Islet of Langerhans (tissue), 1 donor: ENCODE results near the gene TMEM30B.

ENCODE experiments used
- FAIRE-seq: peaks from one replicate; lab custom pipeline; 2011; peaks lifted over from hg19 to GRCh38; lab: Jason Lieb, UNC

TMEM30B gene

DNA sequence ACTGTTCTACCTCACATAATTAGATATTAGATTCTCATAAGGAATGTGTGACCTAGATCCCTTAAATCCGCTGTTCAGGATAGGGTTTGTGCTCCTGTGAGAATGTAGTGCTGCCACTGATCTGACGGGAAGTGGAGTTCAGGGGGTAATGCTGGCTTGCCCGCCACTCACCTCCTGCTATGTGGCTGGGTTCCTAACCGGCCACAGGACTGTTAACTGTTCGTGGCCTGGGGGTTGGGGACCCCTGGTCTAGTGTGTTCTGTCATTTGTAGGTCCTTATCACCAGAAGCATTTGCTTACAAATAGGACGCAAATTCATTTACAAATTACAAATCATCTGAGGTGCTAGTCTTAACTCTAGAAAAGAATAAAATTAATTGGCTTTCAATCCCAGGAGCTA is 16.4 kb upstream of the TMEM30B start:
- no peak for FAIRE-seq

DNA sequence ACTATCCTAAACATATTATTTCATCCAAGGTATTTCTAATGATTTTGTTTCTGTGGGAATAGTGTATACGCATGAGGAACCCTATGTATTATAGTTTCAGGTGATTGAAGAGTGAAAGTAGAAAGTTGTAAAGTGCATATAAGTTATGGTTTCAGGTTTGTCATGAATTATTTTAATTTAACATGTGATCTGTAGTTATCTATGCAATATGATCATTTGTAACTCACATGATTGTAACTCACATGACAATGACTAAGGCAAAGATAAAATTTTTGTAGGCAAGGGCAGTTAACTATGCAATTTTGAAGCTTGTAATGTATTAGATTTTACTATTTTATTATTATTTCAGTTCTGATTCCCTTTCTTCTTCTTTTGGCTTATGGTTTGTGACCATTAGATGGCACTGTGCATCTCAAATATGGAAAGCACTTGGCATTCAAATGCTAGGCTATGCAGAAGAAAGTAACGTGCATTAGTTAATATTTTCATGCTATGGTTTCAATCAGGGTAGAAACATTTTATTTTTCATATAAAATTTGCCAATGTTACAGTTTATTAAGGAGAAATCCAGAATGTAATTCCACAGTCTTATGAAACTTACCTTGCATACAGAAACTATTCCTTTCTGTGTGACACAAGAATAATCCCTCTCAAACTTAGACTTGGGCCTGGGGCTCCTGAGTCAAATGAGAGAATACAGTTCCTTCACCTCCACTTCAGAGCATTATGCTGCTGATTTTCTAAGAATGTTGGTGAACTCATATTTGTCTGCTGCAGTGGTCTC is 15.8 kb upstream of the TMEM30B start:
- peak; percentile 98 for FAIRE-seq

DNA sequence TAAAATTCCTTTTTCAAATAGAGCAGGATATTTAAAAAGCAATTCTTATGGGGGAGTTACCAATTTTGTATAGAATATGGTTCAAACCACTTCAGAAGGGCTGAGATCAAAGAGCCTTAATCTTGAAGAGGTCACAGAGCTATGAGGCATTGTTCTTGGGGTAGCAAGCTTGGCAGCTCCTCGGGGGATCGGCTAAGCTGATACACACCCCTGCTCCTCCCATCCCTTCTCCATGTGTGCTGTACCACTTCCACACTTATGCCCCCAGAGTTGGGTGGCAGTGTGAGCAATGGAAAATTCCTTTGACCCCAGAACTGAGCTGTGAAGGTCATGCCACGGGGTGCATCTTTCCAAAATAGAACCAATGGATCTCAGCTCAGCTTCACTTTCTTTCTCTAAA is 15.0 kb upstream of the TMEM30B start:
- no peak for FAIRE-seq

DNA sequence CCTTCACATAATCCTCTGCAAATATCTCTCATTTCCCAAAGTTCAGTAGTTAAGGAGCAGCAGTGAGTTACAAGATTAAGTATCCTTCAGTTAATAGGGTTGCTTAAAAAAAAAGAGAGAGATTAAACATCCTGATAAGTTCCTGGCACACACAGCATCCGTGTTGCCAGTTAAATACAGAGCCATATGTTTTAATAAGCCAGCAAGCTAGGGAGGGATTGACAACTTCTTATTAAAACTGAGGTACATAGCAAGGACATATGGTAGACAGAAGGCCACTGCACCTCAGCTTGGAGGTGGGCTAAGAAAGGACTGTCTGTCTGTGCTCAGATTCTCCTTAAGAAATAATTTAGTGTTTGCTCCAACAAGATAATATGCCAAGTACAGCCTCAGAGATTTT is 9.6 kb upstream of the TMEM30B start:
- FAIRE-seq = no peak

DNA sequence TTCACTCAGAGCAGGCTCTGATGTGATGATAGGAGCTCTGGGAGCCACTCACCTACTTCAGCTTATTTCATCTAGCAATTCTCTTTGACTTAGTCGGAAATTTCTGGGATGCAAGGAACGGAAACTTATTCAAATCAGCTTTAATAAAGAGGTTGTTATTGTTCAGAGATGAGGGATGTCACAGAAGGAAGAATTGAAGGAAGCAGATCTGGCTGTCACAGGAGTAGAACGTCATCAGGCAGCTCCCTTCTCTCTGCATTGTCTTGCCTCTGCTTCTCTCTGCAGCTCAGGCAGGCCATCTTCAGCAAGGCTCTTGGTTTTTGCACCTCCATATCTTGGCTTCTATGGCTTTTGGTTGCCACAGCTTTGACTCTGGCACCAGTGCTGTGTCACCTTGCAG is 7.6 kb upstream of the TMEM30B start:
- FAIRE-seq = no peak

DNA sequence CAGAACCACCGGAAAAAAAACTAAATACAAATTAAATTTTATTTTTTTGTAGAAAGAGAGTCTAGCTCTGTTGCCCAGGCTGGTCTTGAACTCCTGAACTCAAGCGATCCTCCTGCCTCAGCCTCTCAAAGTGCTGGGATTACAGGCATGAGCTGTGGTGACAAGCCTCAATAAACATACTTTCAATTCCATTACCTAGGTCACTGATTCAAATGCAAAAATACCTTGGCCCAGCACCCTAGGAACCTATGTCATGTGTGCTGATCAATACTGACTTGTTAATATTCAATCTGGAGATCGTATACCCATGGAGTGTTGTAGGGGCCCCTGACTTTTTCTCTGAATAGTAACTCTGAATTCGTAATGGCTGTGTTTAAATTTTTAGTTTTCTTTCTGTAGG is 7.1 kb upstream of the TMEM30B start:
- no peak for FAIRE-seq

DNA sequence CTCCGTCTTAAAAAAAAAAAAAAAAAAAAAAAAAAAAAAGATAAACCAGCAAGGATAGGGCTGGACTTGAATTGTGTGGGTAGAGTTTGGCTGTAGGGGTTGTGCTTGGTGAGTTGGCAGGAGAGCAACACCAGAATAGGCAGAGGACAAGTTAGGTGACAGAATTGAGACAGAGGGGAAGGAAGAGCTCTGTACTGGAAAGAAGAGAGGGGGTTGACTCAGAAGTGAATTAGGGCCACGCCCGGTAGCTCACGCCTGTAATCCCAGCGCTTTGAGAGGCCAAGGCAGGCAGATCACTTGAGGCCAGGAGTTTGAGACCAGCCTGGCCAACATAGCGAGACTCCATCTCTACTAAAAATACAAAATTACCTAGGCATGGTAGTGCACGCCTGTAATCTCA is 6.1 kb upstream of the TMEM30B start:
- FAIRE-seq = no peak

DNA sequence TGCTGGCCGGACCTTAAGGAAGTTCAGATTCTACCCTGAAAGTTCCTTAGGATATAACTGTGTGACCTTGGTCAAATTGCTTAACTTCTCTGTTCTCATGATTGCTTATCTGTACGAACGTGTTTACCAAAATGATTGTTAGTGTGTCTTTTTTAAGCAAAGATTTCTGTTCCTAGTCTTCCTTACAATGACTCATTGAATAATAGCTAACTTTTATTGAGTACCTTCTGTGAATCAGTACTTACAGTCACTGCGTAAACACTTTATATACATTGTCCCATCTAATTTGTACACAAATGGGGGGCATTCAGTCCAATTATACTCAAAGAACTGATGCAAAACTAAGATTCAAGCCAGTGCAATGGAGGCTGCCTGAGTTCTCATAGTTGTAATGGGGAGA is 4.2 kb upstream of the TMEM30B start:
- no peak for FAIRE-seq

DNA sequence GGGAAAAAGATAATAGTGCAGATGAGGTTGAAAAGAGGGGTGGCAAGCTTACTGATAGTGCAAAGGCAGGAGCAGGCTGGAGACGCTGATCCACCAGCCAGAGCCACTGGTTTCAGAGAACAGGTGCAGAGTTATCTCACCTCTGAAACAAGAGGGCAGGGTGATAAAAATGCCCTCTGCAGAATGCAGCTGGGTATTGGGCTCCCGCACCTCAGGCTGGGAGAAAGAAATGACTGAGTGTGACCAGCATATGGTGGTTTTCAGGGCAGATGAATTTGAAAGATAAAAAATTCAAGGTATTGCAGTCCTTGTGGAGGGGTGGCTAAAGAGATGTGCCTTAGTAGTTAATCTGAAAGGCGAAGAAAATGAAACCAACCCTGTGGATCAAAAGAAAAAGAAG is 2.9 kb upstream of the TMEM30B start:
- no peak for FAIRE-seq

DNA sequence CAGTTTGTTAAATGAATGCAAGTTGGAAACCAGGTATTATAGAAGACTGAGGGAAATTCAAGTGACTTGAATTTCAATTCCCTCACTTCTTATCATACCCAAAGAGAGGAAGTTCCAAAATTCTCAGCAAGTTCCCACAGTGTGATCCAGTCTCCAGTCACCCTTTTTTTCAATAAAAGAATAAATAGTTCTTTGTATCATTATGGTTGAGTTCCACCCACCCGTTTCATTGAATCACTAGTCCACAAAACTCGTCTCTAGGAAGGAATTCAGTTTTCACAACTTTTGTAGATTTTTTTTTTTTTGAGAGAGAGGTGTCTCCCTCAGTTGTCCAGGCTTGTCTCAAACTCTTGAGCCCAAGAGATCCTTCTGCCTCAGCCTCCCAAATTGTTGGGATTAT is 1.6 kb upstream of the TMEM30B start:
- FAIRE-seq = no peak

DNA sequence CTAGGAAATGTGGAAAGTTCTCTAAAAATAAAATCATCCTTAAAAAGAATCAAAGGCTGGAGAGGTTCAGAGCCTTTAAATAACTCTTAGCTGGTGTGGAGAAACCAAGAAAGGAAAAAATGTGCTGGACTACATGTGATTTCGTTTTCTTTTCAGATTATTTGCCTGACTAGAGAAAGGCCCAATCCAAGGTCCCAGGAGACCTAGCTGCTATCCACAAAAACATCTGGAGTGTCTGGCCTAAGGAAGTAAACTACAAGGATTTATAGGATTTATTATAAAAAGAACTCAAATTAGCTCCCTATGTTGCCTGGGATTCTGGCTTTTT is 774 bp upstream of the TMEM30B start:
- peak; percentile 84 for FAIRE-seq

DNA sequence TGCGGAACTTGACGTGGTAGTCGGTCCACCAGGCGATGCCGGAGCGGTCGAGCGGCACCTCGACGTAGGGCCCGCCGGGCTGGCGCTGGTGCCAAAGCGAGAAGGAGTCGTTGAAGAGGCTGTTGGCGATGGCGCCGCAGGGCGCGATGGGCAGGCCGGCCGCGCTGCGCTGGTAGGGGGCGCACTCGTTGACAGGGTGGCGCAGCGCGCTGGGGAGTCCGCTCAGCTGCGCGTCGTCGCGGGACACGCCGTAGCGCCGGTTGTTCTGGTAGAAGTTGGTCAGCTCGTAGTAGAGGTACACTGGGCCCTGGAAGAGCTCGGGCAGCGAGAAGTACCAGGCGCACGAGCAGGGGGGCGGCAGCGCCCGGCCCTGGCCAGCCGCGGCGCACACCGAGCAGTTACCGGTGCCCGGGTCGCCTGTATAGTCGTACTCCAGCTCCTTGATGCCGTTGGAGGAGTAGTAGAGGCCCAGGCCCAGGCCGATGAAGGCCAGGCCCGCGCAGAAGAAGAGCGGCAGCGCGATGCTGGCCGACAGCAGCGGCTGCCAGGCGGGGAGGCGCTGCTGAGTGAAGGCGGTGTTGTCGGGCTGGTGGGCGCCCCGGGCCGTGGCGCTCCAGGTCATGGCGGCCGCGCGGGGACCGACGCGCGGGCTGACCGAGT is 482 bp downstream of the TMEM30B start:
- FAIRE-seq = no peak

DNA sequence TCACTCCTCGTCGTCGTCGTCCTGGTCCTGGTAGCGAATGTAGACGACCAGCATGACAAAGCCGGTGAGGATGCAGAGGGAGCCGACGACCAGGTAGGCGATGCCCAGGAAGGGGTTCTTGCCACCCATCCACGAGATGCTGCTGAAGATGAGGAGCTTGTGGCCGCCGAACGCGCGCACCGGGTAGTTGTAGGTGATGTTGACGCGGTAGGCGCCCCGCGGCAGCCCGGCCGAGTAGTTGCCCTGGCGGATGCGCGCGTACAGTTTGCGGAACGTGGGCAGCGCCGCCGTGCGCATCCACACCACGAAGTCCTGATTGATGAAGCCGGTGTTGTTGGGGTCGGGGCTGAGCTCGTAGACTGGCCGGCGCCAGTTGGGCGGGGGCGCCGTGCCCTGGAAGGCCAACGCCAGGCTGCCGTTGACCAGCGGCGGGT is 1.0 kb downstream of the TMEM30B start:
- FAIRE-seq = no peak

DNA sequence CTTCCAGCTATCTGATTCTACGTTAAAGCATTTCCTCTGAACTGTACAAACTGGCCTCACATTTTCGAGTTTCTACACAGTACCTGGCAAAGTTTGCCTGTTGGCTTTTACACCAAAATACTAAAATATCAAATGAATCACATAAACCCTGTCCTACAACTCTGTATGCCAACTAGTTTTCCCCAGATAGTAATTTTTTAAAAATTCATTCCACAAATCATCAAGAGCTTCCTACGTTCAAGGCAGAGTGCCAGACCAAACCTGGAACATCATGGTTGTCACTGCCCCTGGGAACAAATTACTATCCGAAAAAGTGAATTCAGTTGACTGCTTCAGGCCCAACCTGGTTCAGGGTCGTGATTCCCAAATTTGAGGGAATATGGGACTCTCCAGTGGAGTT is 2.1 kb downstream of the TMEM30B start:
- FAIRE-seq = no peak

DNA sequence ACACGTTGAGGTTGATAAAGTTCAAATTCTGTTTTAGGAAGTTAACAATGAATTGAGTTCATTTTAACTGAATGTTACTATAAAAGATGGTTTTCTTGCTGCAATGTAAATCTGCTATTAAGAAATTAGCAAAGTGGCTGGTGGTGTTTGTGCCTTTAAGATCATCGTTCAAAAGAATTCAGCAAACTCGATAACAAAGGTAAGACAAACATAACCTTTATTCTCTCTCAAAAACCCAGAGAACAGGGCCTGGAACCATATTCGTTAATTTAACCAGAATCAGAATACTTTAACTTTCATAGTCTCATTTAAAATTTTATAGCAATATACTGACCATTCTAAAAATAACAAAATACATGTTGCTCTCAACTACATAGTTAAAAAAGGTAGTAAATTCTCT is 3.4 kb downstream of the TMEM30B start:
- no peak for FAIRE-seq

DNA sequence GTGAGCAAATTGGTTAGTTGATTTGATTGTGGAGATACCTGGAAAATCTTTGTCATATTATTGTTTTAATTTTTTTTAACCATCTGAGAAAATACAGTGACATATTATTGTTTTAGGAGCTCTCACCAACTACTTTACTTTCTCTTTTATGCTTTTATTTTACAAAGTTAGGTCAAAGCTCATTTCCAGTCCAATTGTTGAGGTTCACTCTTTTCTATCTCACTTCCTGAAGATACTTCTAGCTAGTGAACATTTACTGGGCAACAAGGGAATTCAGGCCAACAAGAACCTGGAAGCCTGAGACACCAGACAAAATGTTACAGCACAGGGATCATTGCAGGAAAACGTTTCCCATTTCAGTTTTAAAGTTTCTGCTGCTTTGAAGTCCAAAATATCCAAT is 3.9 kb downstream of the TMEM30B start:
- peak; percentile 49 for FAIRE-seq

DNA sequence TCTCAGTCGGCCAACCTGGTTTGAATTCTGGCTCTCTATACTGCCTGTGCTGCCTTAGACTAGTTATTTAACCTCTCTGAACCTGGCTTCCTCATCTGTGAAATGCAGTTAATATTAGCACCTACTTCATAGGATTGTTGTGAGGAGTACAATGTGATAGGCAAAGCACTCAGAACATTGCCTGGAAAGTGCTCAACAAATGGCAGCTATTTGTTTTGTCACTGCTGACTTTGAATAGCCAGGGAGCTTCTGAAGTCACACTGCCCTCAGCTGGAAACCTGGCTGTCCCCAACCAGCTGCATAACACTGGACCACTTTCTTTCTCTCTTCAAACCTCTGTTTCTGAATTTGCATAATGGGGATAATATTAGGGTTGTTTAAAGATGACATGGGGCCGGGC is 9.6 kb downstream of the TMEM30B start:
- no peak for FAIRE-seq

DNA sequence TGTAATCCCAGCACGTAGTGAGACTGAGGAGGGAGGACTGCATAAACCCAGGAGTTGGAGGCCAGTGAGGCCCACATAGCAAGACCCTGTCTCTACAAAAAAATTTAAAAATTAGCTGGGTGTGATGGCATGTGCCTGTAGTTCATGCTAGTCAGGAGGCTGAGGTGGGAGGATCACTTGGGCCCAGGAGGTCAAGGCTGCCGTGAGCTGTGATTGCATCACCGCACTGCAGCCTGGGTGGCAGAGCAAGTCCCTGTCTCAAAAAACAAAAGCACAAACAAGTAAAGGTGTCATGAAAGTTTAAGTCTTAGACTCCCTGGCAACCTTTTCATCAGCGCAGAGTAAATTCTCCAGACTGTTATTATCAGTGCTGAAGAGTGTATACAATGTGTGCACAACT is 10.4 kb downstream of the TMEM30B start:
- no peak for FAIRE-seq

DNA sequence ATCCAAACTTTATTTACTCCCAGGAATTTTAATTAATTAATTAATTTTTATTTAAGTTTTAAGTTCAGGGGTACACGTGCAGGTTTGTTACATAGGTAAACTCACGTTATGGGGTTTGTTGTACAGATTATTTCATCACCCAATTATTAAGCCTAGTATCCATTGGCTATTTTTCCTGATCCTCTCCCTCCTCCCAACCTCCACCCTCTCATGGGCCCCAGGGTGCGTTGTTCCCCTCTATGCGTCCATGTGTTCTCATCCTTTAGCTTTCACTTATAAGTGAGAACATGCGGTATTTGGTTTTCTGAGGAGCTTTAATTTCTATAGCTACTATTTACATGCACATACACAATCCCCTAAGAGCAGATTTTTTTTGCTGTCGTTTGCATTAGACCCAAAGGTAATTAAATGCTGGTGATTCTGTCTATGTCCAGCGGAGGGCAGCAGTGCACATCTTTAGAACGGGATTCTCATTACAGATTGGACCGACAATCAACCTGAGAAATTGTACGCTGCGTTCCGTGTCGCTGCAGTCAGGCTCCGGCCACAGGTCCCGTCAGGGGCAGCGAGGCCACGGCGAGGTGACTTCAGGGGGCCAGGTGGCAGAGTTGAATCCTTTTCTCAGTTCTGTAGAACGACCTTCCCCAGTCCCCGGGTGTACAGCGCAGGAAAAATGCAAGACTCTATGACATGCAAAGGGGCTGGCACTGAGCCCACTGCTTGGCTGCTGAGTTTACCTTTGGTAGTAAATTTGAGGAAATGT is 11.6 kb downstream of the TMEM30B start:
- FAIRE-seq = peak; percentile 73

DNA sequence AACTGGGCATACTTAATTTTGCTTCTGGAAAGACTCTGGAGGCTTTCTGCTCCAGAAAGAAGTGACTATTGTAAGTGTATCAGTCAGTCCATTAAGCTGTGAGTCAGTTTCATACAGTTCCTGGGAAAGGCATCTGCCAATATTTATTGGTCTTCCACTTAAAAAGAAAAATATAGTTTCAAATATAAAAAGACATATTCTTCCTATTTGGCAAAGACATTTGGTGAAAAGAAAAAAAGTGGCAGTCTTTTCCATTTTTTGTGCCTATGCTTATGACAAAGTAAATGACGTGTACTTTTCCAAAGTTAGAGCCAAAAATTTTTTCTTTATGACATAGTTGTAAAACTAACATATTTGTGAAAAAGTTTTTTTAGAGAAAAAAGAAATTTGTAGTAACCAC is 12.3 kb downstream of the TMEM30B start:
- no peak for FAIRE-seq

DNA sequence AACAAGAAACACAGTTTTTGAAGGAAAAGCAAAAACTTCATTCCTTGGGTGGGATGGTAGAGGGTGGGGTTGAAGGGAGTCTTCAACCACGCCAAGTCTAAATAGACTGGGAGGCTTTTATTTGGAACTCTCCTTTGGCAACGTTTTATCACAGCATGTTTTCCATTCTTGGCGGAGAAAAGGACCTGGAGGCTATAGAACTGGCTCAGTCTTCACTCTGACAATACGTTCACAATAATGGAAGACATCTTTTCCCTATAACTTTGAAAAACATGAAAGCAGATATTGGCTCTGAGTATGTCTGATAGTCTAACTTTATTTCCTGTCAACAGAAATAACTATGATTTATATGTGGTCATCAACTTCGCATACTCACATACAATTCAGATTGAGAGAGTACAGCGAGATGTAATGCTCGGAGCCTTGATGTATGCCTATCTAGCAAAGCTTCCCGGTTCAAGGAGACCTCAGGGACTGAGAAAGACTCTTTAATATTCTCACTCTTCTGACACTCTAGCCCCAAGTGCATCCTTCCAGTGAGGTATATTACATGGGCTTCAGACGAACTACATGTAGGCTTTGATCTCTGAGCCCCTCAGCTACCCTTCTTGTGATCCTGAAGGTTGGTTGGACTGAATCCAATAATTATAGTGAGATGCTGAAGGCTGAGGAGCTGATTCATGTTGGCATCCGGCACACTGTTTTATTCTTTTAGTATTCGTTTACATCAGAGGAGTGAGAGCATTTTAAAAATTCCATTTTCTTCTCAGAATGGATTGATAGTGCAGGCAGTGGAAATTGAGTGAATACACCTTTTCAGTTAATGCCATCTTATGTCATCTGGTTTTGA is 14.0 kb downstream of the TMEM30B start:
- no peak for FAIRE-seq

DNA sequence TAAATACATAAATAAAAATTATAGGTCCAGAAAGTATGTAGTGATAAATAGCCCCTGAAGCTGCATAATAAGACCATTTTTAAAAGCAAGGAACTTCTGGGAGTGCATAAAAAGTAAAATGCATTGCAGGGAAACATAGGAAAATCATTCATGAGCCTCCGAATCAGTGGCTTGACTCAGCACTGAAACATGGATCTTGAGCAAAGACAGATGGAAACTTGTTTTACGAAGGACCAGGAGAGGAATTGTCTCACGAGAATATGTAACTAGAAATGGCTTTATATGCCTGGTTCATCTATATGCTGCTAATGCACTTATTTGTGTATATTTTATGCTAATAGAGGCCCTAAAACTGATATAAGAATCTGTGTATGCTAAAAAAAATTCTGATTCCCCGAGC is 14.7 kb downstream of the TMEM30B start:
- no peak for FAIRE-seq

DNA sequence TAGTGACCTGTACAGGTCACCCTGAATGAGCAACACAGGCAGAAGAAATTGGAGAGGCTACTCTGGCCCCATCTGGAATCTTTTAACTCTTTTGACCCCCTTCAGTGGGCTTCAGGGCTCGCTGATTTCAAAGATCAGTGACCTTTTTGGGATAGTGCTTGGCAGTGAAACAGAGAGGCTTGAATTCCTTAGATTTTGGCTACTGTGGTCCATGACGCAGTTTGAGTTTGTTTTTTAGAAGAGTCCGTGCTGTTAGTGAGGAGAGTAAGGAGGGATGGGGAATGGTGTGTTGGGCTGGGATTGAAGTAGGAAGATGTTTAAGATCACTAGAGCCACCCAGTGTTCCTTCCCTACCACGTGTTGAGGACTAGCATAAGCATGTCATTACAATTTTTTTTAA is 16.5 kb downstream of the TMEM30B start:
- no peak for FAIRE-seq
